PC-9 (cell line): Measurements from ENCODE around the gene ZNF234. TPM values are rescaled to one million over a fixed set of nuclear protein-coding genes. Genes with fewer than 3 reads are reported as not detected.

Source experiments
- BruUV-seq: library from RNA; stranded (reverse); fragments of 400-500 nt; replicated peaks from 2 replicates; lab custom pipeline; 2021; lab: Mats Ljungman, UMichigan
- CTCF ChIA-PET: fragments of 300-600 bp; sonication (Branson Sonifier 250); formaldehyde crosslinking; loops from one replicate; lab custom pipeline; 2022; ENCODE audit warnings: antibody characterized with exemption; lab: Charles Lee
- POLR2A ChIA-PET: fragments of 300-600 bp; sonication (Branson Sonifier 250); formaldehyde crosslinking; loops from one replicate; lab custom pipeline; 2022; ENCODE audit warnings: antibody characterized with exemption; ENCODE audit not compliant: unreplicated experiment; lab: Charles Lee
- DNase-seq, 2 experiments: peaks; one replicate each; pipeline versions ENCODE4 v3.0.0 to v3.0.0-alpha.2; 2015 to 2022; ENCODE audit warnings: mixed read lengths in 1 of 2
- H2AFZ ChIP-seq: fragments of 200-600 bp; sonication (generic); 2 replicates; pipeline ENCODE4 v1.8.1; 2017; ENCODE audit warnings: antibody characterized with exemption
- H3F3A ChIP-seq: fragments of 200-600 bp; sonication (generic); 2 replicates; pipeline ENCODE4 v1.8.1; 2017; ENCODE audit warnings: antibody characterized with exemption, mild to moderate bottlenecking, low read depth; ENCODE audit not compliant: insufficient read depth
- H3K27ac ChIP-seq: fragments of 200-600 bp; sonication (generic); 2 replicates; pipeline ENCODE4 v1.6.1; 2016; ENCODE audit warnings: mixed run types
- H3K27me3 ChIP-seq: fragments of 200-600 bp; sonication (generic); 2 replicates; pipeline ENCODE4 v1.6.1; 2016; ENCODE audit warnings: low read depth, mixed run types; ENCODE audit not compliant: insufficient read depth
- H3K36me3 ChIP-seq: fragments of 200-600 bp; sonication (generic); 2 replicates; pipeline ENCODE4 v1.6.1; 2016; ENCODE audit warnings: low read depth, mixed run types
- H3K4me1 ChIP-seq: fragments of 200-600 bp; sonication (generic); replicated peaks from 2 replicates; pipeline ENCODE4 v1.6.1; 2016; ENCODE audit warnings: mixed run types; ENCODE audit not compliant: insufficient read depth
- H3K4me2 ChIP-seq: fragments of 200-600 bp; sonication (generic); 2 replicates; pipeline ENCODE4 v1.6.1; 2017; ENCODE audit warnings: mixed run types
- H3K4me3 ChIP-seq: fragments of 200-600 bp; sonication (generic); 2 replicates; pipeline ENCODE4 v1.6.1; 2016; ENCODE audit warnings: mixed run types
- H3K79me2 ChIP-seq: fragments of 200-600 bp; sonication (generic); 2 replicates; pipeline ENCODE4 v1.6.1; 2017; ENCODE audit warnings: low read depth, mixed run types
- H3K9me2 ChIP-seq: fragments of 200-600 bp; sonication (generic); 2 replicates; pipeline ENCODE4 v1.8.1; 2017; ENCODE audit warnings: mild to moderate bottlenecking; ENCODE audit not compliant: insufficient read depth
- H3K9me3 ChIP-seq: fragments of 200-600 bp; sonication (generic); 2 replicates; pipeline ENCODE4 v1.8.1; 2016; ENCODE audit warnings: low read depth; ENCODE audit not compliant: insufficient read depth
- H4K20me1 ChIP-seq: fragments of 200-600 bp; sonication (generic); 2 replicates; pipeline ENCODE4 v1.8.1; 2017; ENCODE audit not compliant: insufficient read depth
- EZH2 ChIP-seq: fragments of 200-600 bp; sonication (generic); IDR thresholded peaks from 2 replicates; pipeline ENCODE4 v1.8.0; 2017; ENCODE audit warnings: antibody characterized with exemption, low read depth
- intact Hi-C: fragments of 100-400 bp; cut with micrococcal nuclease; formaldehyde crosslinking; loops from one replicate; pipeline ENCODE4 v1.10.0; 2022; ENCODE audit not compliant: unreplicated experiment
- total RNA-seq: library from RNA; stranded (reverse); gene quantifications from 2 replicates; pipeline ENCODE4 v1.2.3, GENCODE V29; 2021
- TF ChIP-seq, protein P1 (sequence below): fragments of 200-600 bp; sonication (generic); conservative IDR thresholded peaks from 2 replicates; pipeline ENCODE4 v1.6.1; 2017; ENCODE audit warnings: mixed run types, antibody characterized with exemption, mild to moderate bottlenecking, moderate library complexity

ZNF234 gene
- total RNA-seq, 1 experiment from 2014 or later: 8.6 TPM

DNA sequence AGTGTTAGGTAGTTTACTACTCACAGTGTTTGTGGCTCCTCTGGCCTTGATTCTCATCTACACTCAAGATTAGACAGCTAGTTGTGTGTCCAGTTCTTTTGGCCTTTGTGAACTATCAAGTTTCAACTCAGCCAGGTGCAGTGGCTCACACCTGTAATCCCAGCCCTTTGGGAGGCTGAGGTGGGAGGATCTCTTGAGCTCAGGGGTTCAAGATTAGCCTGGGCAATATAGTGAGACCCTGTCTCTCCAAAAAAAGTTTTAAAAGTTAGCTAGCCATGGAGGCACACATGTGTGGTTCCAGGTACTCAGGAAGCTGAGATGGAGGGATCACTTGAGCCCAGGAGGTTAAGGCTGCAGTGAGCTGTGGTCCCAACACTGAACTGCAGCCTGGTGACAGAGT lies 39.6 kb downstream of the ZNF234 start:
- no peak for DNase-seq
- no peaks in the 10 kb centered on the region for H3K9me2 ChIP-seq
- H3K4me2 ChIP-seq: no peak overlapping the region
- no peaks in the 10 kb centered on the region for H4K20me1 ChIP-seq
- peaks cover 16% of the 10 kb centered on the region for H3K36me3 ChIP-seq
- BruUV-seq: no TSS peak
- no peak for TF ChIP-seq EZH2
- TF ChIP-seq, protein P1, sequence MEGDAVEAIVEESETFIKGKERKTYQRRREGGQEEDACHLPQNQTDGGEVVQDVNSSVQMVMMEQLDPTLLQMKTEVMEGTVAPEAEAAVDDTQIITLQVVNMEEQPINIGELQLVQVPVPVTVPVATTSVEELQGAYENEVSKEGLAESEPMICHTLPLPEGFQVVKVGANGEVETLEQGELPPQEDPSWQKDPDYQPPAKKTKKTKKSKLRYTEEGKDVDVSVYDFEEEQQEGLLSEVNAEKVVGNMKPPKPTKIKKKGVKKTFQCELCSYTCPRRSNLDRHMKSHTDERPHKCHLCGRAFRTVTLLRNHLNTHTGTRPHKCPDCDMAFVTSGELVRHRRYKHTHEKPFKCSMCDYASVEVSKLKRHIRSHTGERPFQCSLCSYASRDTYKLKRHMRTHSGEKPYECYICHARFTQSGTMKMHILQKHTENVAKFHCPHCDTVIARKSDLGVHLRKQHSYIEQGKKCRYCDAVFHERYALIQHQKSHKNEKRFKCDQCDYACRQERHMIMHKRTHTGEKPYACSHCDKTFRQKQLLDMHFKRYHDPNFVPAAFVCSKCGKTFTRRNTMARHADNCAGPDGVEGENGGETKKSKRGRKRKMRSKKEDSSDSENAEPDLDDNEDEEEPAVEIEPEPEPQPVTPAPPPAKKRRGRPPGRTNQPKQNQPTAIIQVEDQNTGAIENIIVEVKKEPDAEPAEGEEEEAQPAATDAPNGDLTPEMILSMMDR: no peak
- H2AFZ ChIP-seq: no peak overlapping the region
- ChIA-PET POLR2A (no interaction called here), CTCF (no interaction called here)
- intact Hi-C loops: no loop called here
- peaks cover 27% of the 10 kb centered on the region for H3K9me3 ChIP-seq
- H3K27ac ChIP-seq: no peak overlapping the region
- no peaks in the 10 kb centered on the region for H3K79me2 ChIP-seq
- H3K27me3 ChIP-seq: 0 out of 2 replicates have a peak, but pooled peaks cover 3% of the 10 kb centered on the region
- no peaks in the 10 kb centered on the region for H3K4me1 ChIP-seq
- no peak overlapping the region for H3K4me3 ChIP-seq
- H3F3A ChIP-seq: peaks cover 8% of the 10 kb centered on the region; the same call in 1 of the 2 replicates

DNA sequence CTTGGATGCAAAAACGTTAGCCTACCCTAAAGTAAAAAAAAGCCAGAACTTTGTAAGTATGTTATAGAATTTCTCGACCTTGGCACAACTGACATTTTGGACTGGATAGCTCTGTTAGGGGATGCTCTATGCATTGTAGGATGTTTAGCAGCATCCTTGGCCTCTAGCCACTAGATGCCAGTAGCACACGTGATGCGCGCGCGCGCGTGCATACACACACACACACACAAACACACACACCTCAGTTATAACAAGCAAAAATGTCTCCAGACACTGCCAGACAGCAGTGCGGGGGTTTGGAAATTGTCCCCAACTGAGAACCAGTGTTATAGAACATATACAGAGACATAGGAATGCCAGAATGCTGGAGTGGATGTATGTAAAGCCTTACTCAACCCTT lies 40.8 kb downstream of the ZNF234 start:
- Histone ChIP-seq H3K9me2 (no peaks in the 10 kb centered on the region), H3K27me3 (0 out of 2 replicates have a peak, but pooled peaks cover 3% of the 10 kb centered on the region), H3K36me3 (0 out of 2 replicates have a peak, but pooled peaks cover 4% of the 10 kb centered on the region), H3K4me2 (no peak overlapping the region), H3F3A (no peaks in the 10 kb centered on the region), H3K79me2 (no peaks in the 10 kb centered on the region), H3K27ac (no peak overlapping the region), H3K4me1 (no peaks in the 10 kb centered on the region), H2AFZ (no peak overlapping the region), H3K9me3 (peaks cover 15% of the 10 kb centered on the region), H3K4me3 (no peak overlapping the region), H4K20me1 (no peaks in the 10 kb centered on the region)
- ChIA-PET POLR2A (interaction anchor here (0.6 kb wide), 1 partner anchor 219 kb away, joined by 3 read pairs; no protein-coding TSS in a partner anchor), CTCF (no interaction called here)
- DNase-seq: no peak
- TF ChIP-seq, protein P1: no peak
- no peak for TF ChIP-seq EZH2
- intact Hi-C loops: no loop called here
- BruUV-seq: no TSS peak

DNA sequence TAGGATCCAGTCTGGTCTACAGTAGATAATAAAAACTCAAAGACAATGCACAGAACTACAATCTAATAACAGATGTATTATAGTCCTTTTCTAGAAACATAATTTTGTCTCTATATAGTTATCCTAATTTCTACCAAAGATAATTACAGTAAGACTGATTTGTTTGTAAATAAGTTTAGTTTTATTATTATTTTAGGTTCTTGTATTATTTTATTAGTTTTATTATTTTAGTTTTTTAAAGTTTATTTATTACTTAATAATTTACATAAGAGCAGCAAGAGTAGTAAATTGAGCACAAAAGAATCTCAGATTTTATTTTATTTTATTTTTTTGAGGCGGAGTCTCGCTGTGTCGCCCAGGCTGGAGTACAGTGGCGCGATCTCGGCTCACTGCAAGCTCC lies 48.7 kb downstream of the ZNF234 start:
- Histone ChIP-seq H3K79me2 (no peaks in the 10 kb centered on the region), H3K27ac (no peak overlapping the region), H3K4me2 (no peak overlapping the region), H2AFZ (no peak overlapping the region), H3K4me1 (no peaks in the 10 kb centered on the region), H3F3A (no peaks in the 10 kb centered on the region), H3K9me2 (no peaks in the 10 kb centered on the region), H3K27me3 (no peaks in the 10 kb centered on the region), H4K20me1 (no peaks in the 10 kb centered on the region; the same call in 1 of the 2 replicates), H3K4me3 (no peak overlapping the region), H3K9me3 (peaks cover 5% of the 10 kb centered on the region; the same call in 1 of the 2 replicates), H3K36me3 (no peaks in the 10 kb centered on the region)
- TF ChIP-seq, protein P1: no peak
- no peak for TF ChIP-seq EZH2
- no peak for DNase-seq
- CTCF ChIA-PET: no interaction called here
- no TSS peak for BruUV-seq
- intact Hi-C loops: no loop called here
- POLR2A ChIA-PET: no interaction called here
